ENCODE results near the gene GDPD5.
A peak's percentile ranks its signal among the peaks of the same experiment; 100 is the strongest.

GDPD5 gene

GRCh38 chr11:75471176-75471973, 54.4 kb downstream of the GDPD5 start:
- no peak for DNase-seq

- no peak for DNase-seq
Measured at GRCh38 chr11:75470476-75471080, 55.2 kb downstream of the GDPD5 start.

- no peak for DNase-seq
Measured at GRCh38 chr11:75469785-75470405, 55.8 kb downstream of the GDPD5 start.

GRCh38 chr11:75468534-75469340, 57.0 kb downstream of the GDPD5 start:
- peak; percentile 43 for DNase-seq

GRCh38 chr11:75467881-75468280, 57.9 kb downstream of the GDPD5 start:
- no peak for DNase-seq

- no peak for DNase-seq
Measured at GRCh38 chr11:75467311-75467710, 58.4 kb downstream of the GDPD5 start.

- peak; percentile 78 for DNase-seq
Measured at GRCh38 chr11:75465701-75466531, 59.8 kb downstream of the GDPD5 start.

GRCh38 chr11:75463106-75463774, 62.5 kb downstream of the GDPD5 start:
- no peak for DNase-seq

- DNase-seq, result no peak
Measured at GRCh38 chr11:75462117-75462653, 63.6 kb downstream of the GDPD5 start.

- no peak for DNase-seq
Measured at GRCh38 chr11:75461151-75461550, 64.6 kb downstream of the GDPD5 start.

GRCh38 chr11:75456596-75457183, 69.1 kb downstream of the GDPD5 start:
- no peak for DNase-seq

GRCh38 chr11:75454987-75455386, 70.8 kb downstream of the GDPD5 start:
- no peak for DNase-seq

GRCh38 chr11:75453916-75454655, 71.7 kb downstream of the GDPD5 start:
- peak; percentile 79 for DNase-seq

- DNase-seq, result no peak
Measured at GRCh38 chr11:75450826-75451821, 74.6 kb downstream of the GDPD5 start.

GRCh38 chr11:75450236-75450635, 75.5 kb downstream of the GDPD5 start:
- DNase-seq, result no peak

GRCh38 chr11:75449776-75450175, 76.0 kb downstream of the GDPD5 start:
- DNase-seq, result no peak

GRCh38 chr11:75449271-75449670, 76.5 kb downstream of the GDPD5 start:
- DNase-seq, result no peak

- no peak for DNase-seq
Measured at GRCh38 chr11:75447415-75447814, 78.3 kb downstream of the GDPD5 start.
